Naive B cell (primary cell): ENCODE data around the gene LSAMP. TPM values are rescaled to one million over a fixed set of nuclear protein-coding genes. Genes with fewer than 3 reads are reported as not detected.
A peak's percentile ranks its signal among the peaks of the same experiment; 100 is the strongest.
"Not testable (repeated sequence)": the region's sequence is repeated elsewhere in the genome, so short reads cannot be mapped to it uniquely, and the experiment has no call there.

ENCODE experiments used
- ATAC-seq, 2 donors: fragments of 150-1000 bp; cut with Tn5 transposase; 2 replicates each; pipeline ENCODE4 v1.10.0; 2021; ENCODE audit warnings: low read depth in 2 of 2, mild to moderate bottlenecking in 2 of 2, moderate library complexity in 2 of 2
- DNase-seq: peaks from one replicate; pipeline ENCODE4 v3.0.0; 2022
- H3K27ac Mint-ChIP-seq, 6 donors: one replicate each; pipeline ENCODE4 v1.8.0; 2020 to 2022; ENCODE audit warnings: mild to moderate bottlenecking in 6 of 6, mixed read lengths in 6 of 6, moderate library complexity in 5 of 6, inconsistent platforms in 2 of 6
- H3K27me3 Mint-ChIP-seq, 3 donors: one replicate each; pipeline ENCODE4 v1.8.0; 2021 to 2022; ENCODE audit warnings: mixed read lengths in 3 of 3, mild to moderate bottlenecking in 1 of 3
- H3K36me3 Mint-ChIP-seq, 2 donors: one replicate each; pipeline ENCODE4 v1.8.0; 2020 to 2022; ENCODE audit warnings: mixed read lengths in 2 of 2, inconsistent platforms in 1 of 2, mild to moderate bottlenecking in 1 of 2
- H3K4me1 Mint-ChIP-seq, 3 donors: one replicate each; pipeline ENCODE4 v1.8.0; 2020 to 2022; ENCODE audit warnings: mixed read lengths in 3 of 3, inconsistent platforms in 1 of 3, mild to moderate bottlenecking in 1 of 3, moderate library complexity in 1 of 3
- H3K4me3 Mint-ChIP-seq, 8 donors: one replicate each; pipeline ENCODE4 v1.8.0; 2020 to 2022; ENCODE audit warnings: mild to moderate bottlenecking in 8 of 8, mixed read lengths in 8 of 8, moderate library complexity in 8 of 8, inconsistent platforms in 2 of 8
- H3K9me3 Mint-ChIP-seq, 7 donors: one replicate each; pipeline ENCODE4 v1.8.0; 2020 to 2022; ENCODE audit warnings: mixed read lengths in 7 of 7, mild to moderate bottlenecking in 5 of 7, inconsistent platforms in 2 of 7, moderate library complexity in 1 of 7
- polyA plus RNA-seq, 6 donors: library from polyadenylated mRNA; unstranded; fragments of 300-500 nt; fragmentation: Illumina TruSeq; gene quantifications; one replicate each; pipeline ENCODE4 v1.2.3, GENCODE V29; 2021; ENCODE audit warnings: low read depth in 6 of 6

Gene LSAMP
- polyA plus RNA-seq, 6 donors from 2014 or later: not detected

DNA sequence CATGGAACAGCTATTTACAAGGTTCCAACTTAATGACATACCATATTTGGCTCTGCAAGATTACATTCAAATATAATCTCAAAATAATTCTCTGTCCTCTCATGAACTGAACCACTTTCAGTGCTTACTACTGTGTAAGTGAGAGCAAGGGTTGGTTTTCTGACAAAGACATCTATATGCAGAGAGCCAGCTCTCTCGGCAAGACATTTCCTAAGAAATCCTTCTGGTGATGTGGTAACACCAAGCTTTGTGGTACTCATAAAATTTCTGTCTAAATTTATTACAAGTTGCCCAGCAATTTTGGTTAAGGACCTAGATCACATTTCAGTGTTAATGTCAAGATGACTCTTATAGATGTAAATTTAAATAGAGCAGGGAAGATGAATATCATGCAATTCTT, 637.0 kb downstream of the LSAMP start:
- Mint-ChIP-seq H3K27me3 (peaks cover 38 to 54% (median 53%) of the 10 kb centered on the region in 3 donors), H3K36me3 (no peaks in the 10 kb centered on the region)

DNA sequence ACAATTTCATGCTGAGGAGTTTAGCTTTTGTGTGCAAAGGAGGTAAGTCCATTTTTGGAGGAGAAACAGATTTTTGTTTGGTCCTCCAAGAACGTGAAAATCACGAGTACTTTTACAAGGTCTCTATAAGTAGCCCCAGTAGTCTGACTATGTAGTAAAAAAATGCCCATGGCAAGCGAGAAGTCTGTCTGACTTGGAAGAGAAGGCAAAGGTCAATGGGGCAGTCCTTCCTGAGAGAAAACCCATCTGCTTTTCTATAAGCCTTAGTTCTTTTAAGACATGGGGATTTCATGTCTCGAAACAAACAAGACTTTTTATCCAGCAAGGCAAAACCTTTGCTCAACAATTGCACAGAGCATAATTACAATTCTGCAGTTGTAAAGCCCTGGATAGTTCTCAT, 638.8 kb downstream of the LSAMP start:
- Mint-ChIP-seq H3K9me3 (no peaks in the 10 kb centered on the region), H3K27me3 (peaks cover 53 to 71% (median 60%) of the 10 kb centered on the region in 3 donors), H3K4me1 (no peaks in the 10 kb centered on the region), H3K27ac (no peak overlapping the region), H3K36me3 (no peaks in the 10 kb centered on the region), H3K4me3 (no peak overlapping the region)
- ATAC-seq (no peak), DNase-seq (no peak)

More for the DNA sequence above, 637.0 kb downstream of the LSAMP start:
- Mint-ChIP-seq H3K9me3 (no peaks in the 10 kb centered on the region), H3K4me3 (no peak overlapping the region), H3K4me1 (no peaks in the 10 kb centered on the region), H3K27ac (no peak overlapping the region)
- ATAC-seq (no peak), DNase-seq (no peak)

DNA sequence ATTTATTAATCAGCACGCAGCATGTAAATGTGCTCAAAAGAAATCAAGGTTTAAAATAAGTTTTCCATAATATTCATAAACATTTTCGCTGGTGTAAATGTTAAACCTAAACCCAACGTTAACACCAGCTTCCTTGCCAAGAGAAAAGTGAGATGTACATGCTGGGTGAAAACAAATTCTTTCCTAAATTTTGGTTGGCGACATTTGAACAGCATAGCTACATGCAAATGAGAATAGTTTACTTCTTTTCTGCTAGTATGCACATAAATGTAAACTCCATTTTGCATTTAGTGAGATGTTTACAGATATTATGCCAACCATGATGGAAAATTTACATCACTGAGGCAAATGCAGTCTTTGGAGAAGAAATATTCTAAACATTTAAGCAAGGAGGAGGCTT, 639.8 kb downstream of the LSAMP start:
- Mint-ChIP-seq H3K4me1 (no peaks in the 10 kb centered on the region), H3K4me3 (no peak overlapping the region), H3K9me3 (no peaks in the 10 kb centered on the region), H3K27me3 (peaks cover 51 to 63% (median 54%) of the 10 kb centered on the region in 3 donors), H3K27ac (no peak overlapping the region), H3K36me3 (no peaks in the 10 kb centered on the region)
- no peak for DNase-seq
- no peak for ATAC-seq

DNA sequence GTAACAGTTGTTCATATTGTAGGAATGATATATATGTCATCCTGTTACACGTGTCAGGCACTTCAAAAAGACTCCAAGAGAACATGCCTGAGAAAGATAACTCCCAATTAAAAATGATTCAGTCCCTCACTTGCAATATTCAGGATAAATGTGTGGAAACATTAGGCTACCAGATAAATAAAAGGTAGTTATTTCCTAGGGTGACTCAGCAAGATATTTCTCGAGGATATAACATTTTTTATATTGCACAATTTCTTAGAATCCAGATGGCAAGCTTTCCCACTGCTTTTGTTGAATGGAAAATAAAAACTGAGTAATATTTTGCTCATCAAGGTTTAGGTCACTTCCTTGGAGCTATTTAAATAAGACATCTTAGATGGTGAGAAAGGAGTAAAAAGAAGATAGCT, 640.6 kb downstream of the LSAMP start:
- no peak for DNase-seq
- peaks cover 50 to 55% (median 52%) of the 10 kb centered on the region in 3 donors for H3K27me3 Mint-ChIP-seq
- no peak overlapping the region for H3K4me3 Mint-ChIP-seq
- ATAC-seq: no peak
- no peaks in the 10 kb centered on the region for H3K9me3 Mint-ChIP-seq
- H3K27ac Mint-ChIP-seq: no peak overlapping the region
- no peaks in the 10 kb centered on the region for H3K36me3 Mint-ChIP-seq
- H3K4me1 Mint-ChIP-seq: no peaks in the 10 kb centered on the region

DNA sequence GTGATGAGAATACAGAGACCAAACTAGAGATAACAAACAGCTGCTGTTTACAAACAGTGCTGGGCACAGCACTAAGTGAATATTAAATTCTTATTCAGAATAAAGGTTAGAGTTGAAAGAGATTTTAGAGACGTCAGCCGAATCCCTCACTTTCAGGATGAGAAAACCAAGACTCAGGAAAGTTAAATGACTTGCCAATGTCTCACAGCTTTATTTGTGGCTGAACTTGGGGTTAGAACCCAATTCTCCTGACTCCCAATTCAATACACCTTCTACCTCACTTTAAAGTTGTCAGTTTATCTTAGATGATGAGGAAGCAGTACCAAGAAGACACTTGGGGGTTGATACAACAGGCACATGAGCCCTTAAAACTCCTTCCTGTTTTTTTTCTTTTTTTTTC, 641.1 kb downstream of the LSAMP start:
- H3K9me3 Mint-ChIP-seq: no peaks in the 10 kb centered on the region
- H3K27me3 Mint-ChIP-seq: peaks cover 47 to 49% (median 49%) of the 10 kb centered on the region in 3 donors

DNA sequence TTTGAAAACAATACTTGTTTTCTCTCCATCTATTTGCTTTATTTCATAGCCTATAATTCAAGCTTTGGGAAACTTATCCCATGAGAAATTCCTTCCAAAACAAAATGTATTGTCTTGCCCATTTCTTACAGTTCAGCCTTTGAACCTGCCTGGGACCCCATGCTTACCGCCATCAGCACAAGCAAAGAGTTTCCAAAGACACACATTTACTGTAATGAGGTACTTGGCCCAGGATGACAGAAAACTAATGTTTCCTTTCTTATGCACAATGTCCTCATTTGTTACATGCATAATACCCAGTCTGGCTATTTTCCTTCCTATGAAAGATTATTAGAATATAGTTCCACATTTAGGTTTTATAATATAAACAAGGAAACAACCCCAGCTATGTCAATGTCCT, 641.6 kb downstream of the LSAMP start:
- Mint-ChIP-seq H3K36me3 (no peaks in the 10 kb centered on the region), H3K27ac (no peak overlapping the region), H3K4me3 (no peak overlapping the region), H3K27me3 (peaks cover 41 to 44% (median 44%) of the 10 kb centered on the region in 3 donors), H3K4me1 (no peaks in the 10 kb centered on the region), H3K9me3 (no peaks in the 10 kb centered on the region)
- ATAC-seq (no peak), DNase-seq (no peak)

More for the DNA sequence above, 641.1 kb downstream of the LSAMP start:
- H3K36me3 Mint-ChIP-seq: no peaks in the 10 kb centered on the region
- no peaks in the 10 kb centered on the region for H3K4me1 Mint-ChIP-seq
- no peak overlapping the region for H3K4me3 Mint-ChIP-seq
- DNase-seq: no peak
- ATAC-seq: no peak
- no peak overlapping the region for H3K27ac Mint-ChIP-seq

DNA sequence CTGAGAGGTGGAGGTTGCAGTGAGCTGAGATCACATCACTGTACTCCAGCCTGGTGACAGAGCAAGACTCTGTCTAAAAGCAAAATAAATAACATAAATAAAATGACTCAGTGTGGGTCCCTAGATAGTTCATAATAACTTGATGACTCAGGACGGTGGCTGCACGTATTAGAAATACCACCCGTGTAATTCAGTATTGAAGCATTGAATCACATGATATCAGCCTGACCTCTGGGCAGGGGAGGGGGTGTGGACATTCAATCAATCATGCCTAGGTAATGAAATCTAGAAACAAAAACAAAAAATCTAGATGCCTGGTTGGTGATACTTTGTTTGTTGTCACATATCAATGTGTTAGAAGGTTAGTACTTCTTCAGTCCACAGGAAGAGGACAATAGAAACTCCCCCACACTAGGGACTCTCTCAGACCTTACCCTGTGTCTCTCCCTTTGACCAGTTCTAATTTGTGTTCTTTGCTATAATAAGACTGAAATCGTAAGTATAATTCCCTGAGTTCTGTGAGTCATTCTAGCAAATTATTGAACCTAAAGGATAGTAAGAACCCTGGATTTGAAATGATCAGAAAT, 644.7 kb downstream of the LSAMP start:
- Mint-ChIP-seq H3K27me3 (peaks cover 25 to 48% (median 41%) of the 10 kb centered on the region in 3 donors), H3K9me3 (no peaks in the 10 kb centered on the region), H3K36me3 (no peaks in the 10 kb centered on the region), H3K4me3 (no peak overlapping the region), H3K4me1 (no peaks in the 10 kb centered on the region), H3K27ac (no peak overlapping the region)
- no peak for DNase-seq
- no peak for ATAC-seq

DNA sequence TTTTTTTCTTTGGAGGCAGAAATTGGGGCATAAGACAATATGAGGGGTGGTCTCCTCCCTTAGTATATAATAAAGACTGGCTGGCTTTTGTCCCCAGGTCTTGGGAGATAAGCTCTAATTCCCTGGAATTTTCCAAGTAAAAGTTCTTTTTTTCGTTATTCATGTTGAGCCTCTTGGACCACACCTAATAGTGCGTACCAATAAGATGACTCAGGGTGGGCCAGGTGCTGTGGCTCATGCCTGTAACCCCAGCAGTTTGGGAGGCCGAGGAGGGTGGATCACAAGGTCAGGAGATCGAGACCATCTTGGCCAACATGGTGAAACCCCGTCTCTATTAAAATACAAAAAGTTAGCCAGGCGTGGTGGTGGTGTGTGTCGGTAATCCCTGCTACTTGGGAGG, 645.2 kb downstream of the LSAMP start:
- H3K27ac Mint-ChIP-seq, H3K4me3 Mint-ChIP-seq, ATAC-seq, H3K9me3 Mint-ChIP-seq, H3K4me1 Mint-ChIP-seq, DNase-seq, H3K36me3 Mint-ChIP-seq: not testable (repeated sequence)
- peaks cover 25 to 48% (median 41%) of the 10 kb centered on the region in 3 donors for H3K27me3 Mint-ChIP-seq

DNA sequence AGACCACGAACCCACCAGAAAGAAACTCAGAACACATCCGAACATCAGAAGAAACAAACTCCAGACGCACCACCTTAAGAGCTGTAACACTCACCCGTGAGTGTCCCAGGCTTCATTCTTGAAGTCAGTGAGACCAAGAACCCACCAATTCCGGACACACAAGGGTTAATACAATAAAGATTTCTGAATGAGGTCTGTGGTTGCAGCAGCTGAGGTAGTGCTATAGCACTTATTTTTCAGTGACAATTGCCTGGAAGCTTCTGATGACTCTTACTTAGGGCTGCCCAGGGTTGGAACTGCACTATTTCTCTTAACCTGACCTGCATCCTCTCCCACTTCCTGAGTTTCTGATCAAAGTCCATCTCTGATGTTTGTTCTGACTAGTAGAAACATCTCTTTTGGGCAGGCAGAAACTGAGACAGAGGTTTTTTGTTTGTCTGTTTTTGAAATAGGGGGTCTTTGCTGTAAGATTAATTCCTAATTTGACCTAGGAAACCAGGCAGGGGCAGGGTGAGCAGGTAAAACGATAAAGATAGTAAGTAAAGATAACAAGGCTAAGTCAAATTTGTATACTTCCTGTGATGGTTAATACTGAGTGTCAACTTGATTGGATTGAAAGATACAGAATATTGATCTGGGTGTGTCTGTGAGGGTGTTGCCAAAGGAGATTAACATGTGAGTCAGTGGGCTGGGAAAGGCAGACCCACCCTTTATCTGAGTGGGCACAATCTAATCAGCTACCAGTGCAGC, 652.9 kb downstream of the LSAMP start:
- Mint-ChIP-seq H3K9me3 (no peaks in the 10 kb centered on the region), H3K4me3 (no peak overlapping the region), H3K27me3 (peaks cover 15 to 31% (median 18%) of the 10 kb centered on the region in 3 donors), H3K4me1 (peaks cover 0 to 5% (median 0%) of the 10 kb centered on the region in 3 donors), H3K36me3 (no peaks in the 10 kb centered on the region), H3K27ac (no peak overlapping the region)
- DNase-seq (no peak), ATAC-seq (no peak)

DNA sequence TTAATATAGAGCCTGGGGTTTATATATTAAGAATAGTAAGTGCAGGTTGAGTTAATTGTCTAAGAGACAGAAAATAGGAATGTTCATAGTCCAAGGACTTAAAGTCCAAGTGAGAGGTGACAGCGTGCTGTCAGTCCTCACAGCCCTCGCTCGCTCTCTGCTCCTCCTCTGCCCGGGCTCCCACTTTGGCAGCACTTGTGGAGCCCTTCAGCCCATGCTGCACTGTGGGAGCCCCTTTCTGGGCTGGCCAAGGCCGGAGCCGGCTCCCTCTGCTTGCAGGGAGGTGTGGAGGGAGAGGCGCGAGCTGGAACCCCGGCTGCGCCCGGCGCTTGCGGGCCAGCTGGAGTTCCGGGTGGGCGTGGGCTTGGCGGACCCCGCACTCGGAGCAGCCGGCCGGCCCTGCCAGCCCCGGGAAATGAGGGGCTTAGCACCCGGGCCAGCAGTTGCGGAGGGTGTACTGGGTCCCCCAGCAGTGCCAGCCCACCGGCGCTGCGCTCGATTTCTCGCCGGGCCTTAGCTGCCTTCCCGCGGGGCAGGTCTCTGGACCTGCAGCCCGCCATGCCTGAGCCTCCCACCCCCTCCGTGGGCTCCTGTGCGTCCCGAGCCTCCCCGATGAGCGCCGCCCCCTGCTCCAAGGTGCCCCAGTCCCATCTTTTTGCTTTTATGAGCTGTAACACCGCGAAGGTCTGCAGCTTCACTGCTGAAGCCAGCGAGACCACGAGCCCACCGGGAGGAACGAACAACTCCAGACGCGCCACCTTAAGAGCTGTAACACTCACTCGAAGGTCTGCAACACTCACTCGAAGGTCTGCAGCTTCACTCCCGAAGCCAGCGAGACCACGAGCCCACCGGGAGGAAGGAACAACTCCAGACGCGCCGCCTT, 653.8 kb downstream of the LSAMP start:
- ATAC-seq, H3K27ac Mint-ChIP-seq, H3K4me3 Mint-ChIP-seq, H3K36me3 Mint-ChIP-seq, DNase-seq, H3K4me1 Mint-ChIP-seq, H3K9me3 Mint-ChIP-seq: not testable (repeated sequence)
- H3K27me3 Mint-ChIP-seq: peaks cover 19 to 32% (median 19%) of the 10 kb centered on the region in 3 donors

DNA sequence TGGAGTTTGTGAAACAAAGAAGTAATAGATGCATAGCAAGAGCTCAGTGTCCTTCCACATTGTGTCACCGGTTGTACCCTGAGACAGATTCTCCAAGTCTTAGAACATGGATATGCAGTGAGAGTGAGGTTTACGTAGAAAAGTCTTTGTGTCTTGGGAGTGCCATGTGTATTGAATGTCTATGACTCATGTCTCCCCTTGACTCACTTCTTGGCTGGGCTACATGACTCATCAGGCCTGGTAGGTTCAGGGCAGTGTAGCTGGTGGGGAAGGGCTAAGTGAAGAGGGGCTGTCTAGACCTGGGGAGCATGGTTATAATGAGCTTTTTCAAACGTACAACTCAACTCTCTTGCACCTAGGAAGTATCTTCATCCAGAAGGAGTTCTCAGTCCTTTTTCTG, 654.5 kb downstream of the LSAMP start:
- no peaks in the 10 kb centered on the region for H3K36me3 Mint-ChIP-seq
- H3K4me3 Mint-ChIP-seq: no peak overlapping the region
- DNase-seq (no peak), ATAC-seq (no peak)
- H3K27ac Mint-ChIP-seq: peak overlapping the region in 1 of 6 donors; percentile 86
- H3K4me1 Mint-ChIP-seq: peaks cover 0 to 5% (median 0%) of the 10 kb centered on the region in 3 donors
- peaks cover 19 to 37% (median 22%) of the 10 kb centered on the region in 3 donors for H3K27me3 Mint-ChIP-seq
- no peaks in the 10 kb centered on the region for H3K9me3 Mint-ChIP-seq

DNA sequence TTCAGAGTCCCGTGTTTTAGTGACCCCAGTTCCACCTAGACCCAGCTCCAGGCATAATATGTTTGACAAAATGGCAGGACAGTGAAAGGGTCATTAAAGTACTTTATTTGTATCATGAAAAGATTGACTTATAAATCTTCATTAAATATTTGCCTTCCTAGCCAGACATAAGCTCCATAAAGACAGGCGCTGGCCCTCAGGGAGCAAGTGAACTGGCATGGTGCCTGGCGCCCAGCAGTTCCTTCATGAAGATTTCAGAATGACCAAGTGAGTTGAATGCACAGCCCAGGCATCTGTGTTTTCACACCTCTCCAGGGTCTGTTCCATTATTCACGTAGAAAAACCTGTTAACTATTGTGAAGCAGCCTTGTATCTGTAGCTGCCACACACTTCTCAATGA, 655.8 kb downstream of the LSAMP start:
- peaks cover 19 to 37% (median 31%) of the 10 kb centered on the region in 3 donors for H3K27me3 Mint-ChIP-seq
- no peaks in the 10 kb centered on the region for H3K36me3 Mint-ChIP-seq
- DNase-seq (no peak), ATAC-seq (no peak)
- no peak overlapping the region for H3K27ac Mint-ChIP-seq
- no peaks in the 10 kb centered on the region for H3K9me3 Mint-ChIP-seq
- no peak overlapping the region for H3K4me3 Mint-ChIP-seq
- H3K4me1 Mint-ChIP-seq: peaks cover 9 to 14% (median 10%) of the 10 kb centered on the region in 3 donors

DNA sequence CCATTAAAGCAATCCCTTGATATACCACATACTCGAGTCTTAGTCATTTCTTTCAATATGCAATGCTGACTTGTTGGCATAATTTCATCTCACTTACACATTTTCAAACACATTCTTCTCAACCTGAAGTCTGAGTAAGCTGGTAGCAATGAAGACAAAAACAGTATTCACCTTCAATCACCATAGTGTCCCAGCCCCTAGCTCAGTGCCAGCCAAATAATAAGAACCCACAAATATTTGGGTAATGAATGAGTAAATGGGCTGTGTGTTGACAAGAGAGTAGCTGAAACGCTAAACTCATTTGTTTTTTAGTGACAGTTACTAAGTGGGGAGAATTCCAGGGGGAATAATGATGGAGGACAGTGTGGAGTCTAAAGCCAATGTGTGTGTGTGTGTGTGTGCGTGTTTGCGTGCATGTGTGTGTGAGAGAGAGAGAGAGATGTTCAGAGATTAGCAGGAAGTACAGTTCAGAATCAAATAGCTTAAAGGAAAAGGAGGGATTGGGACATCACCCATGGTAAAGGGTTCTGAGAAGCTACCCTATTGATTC, 656.3 kb downstream of the LSAMP start:
- Mint-ChIP-seq H3K9me3 (no peaks in the 10 kb centered on the region), H3K27ac (peak overlapping the region in 1 of 6 donors; percentile 65), H3K4me3 (no peak overlapping the region), H3K36me3 (no peaks in the 10 kb centered on the region), H3K4me1 (peaks cover 10 to 14% (median 11%) of the 10 kb centered on the region in 3 donors), H3K27me3 (peaks cover 19 to 37% (median 31%) of the 10 kb centered on the region in 3 donors)
- no peak for DNase-seq
- ATAC-seq: no peak
